Endothelial cell of umbilical vein (primary cell): ENCODE data around the gene TBC1D5. TPM values are rescaled to one million over a fixed set of nuclear protein-coding genes. Genes with fewer than 3 reads are reported as not detected.

Experiments
- BruUV-seq: library from RNA; stranded (reverse); fragments of 400-500 nt; replicated peaks from 2 replicates; lab custom pipeline; 2021; lab: Mats Ljungman, UMichigan
- CTCF ChIA-PET: fragments of 300-600, 350-600 bp; sonication (Branson Sonifier 250); formaldehyde crosslinking; loops from one replicate; lab custom pipeline; 2021; ENCODE audit warnings: antibody characterized with exemption, inconsistent platforms; lab: Charles Lee
- POLR2A ChIA-PET: fragments of 300-600, 350-600 bp; sonication (Branson Sonifier 250); formaldehyde crosslinking; loops from one replicate; lab custom pipeline; 2021; ENCODE audit warnings: antibody characterized with exemption, inconsistent platforms; lab: Charles Lee
- DNase-seq: peaks from one replicate; pipeline ENCODE4 v3.0.0-alpha.2; 2011; ENCODE audit warnings: low read depth, low spot score
- FAIRE-seq: peaks from 2 replicates; lab custom pipeline; 2011; peaks lifted over from hg19 to GRCh38; lab: Jason Lieb, UNC
- H2AFZ ChIP-seq: 2 replicates; pipeline ENCODE4 v1.6.0; 2012; ENCODE audit warnings: low read depth, low read length, control low read depth, inconsistent platforms
- H3K27ac ChIP-seq: 2 replicates; pipeline ENCODE4 v1.5.1; 2011; ENCODE audit warnings: low read depth, mild to moderate bottlenecking, control low read depth, low read length, moderate library complexity; ENCODE audit not compliant: insufficient read depth
- H3K27me3 ChIP-seq, 2 experiments: 2 replicates each; pipeline versions ENCODE4 v1.6.0 to v1.6.1; 2011; ENCODE audit warnings: low read length in 2 of 2, mixed read lengths in 1 of 2; ENCODE audit not compliant: control insufficient read depth in 2 of 2, insufficient read depth in 2 of 2
- H3K36me3 ChIP-seq, 2 experiments: 2 replicates in 1 of 2; 3 replicates in 1 of 2; pipeline ENCODE4 v1.5.1; 2011; ENCODE audit warnings: low read length in 2 of 2, mild to moderate bottlenecking in 1 of 2, moderate library complexity in 1 of 2; ENCODE audit not compliant: control insufficient read depth in 2 of 2, insufficient read depth in 2 of 2; ENCODE audit errors: extremely low read depth in 1 of 2
- H3K4me1 ChIP-seq: 3 replicates; pipeline ENCODE4 v1.5.1; 2011; ENCODE audit warnings: mild to moderate bottlenecking, low read length; ENCODE audit not compliant: control insufficient read depth, insufficient read depth; ENCODE audit errors: extremely low read depth
- H3K4me2 ChIP-seq: 2 replicates; pipeline ENCODE4 v1.6.1; 2011; ENCODE audit warnings: low read length, control low read depth, mixed read lengths; ENCODE audit not compliant: insufficient read depth
- H3K4me3 ChIP-seq, 3 experiments: fragments of 200-600 bp in 1 of 3; sonication (generic), shearing (Covaris generic) in 1 of 3; replicated peaks in 1 of 3; 2 replicates each; pipeline ENCODE4 v1.5.1; 2011 to 2016; ENCODE audit warnings: control low read depth in 3 of 3, low read length in 3 of 3, mild to moderate bottlenecking in 2 of 3, inconsistent platforms in 1 of 3, low read depth in 1 of 3, moderate library complexity in 1 of 3; ENCODE audit not compliant: insufficient read depth in 1 of 3
- H3K79me2 ChIP-seq: 2 replicates; pipeline ENCODE4 v1.6.0; 2012; ENCODE audit warnings: low read length, inconsistent platforms; ENCODE audit not compliant: control insufficient read depth, insufficient read depth
- H3K9ac ChIP-seq: replicated peaks from 2 replicates; pipeline ENCODE3; 2011; ENCODE audit warnings: low read length, control low read depth; ENCODE audit not compliant: insufficient read depth; ENCODE audit errors: extremely low read depth
- H3K9me1 ChIP-seq: replicated peaks from 3 replicates; pipeline ENCODE4 v1.6.0; 2011; ENCODE audit warnings: mild to moderate bottlenecking, low read length; ENCODE audit not compliant: control insufficient read depth, insufficient read depth; ENCODE audit errors: extremely low read depth
- H3K9me3 ChIP-seq: replicated peaks from 2 replicates; pipeline ENCODE4 v1.5.1; 2012; ENCODE audit warnings: low read length, inconsistent platforms; ENCODE audit not compliant: control insufficient read depth, insufficient read depth
- H4K20me1 ChIP-seq: replicated peaks from 2 replicates; pipeline ENCODE3; 2011; ENCODE audit warnings: mild to moderate bottlenecking, low read length; ENCODE audit not compliant: control insufficient read depth, insufficient read depth; ENCODE audit errors: extremely low read depth
- EZH2 ChIP-seq: IDR thresholded peaks from 2 replicates; pipeline ENCODE4 v1.6.1; 2012; ENCODE audit warnings: borderline replicate concordance, low read depth, mild to moderate bottlenecking, moderate library complexity, low read length, inconsistent platforms; ENCODE audit not compliant: severe bottlenecking
- FOS ChIP-seq: IDR thresholded peaks from 2 replicates; pipeline ENCODE4 v1.6.1; 2011; ENCODE audit warnings: mild to moderate bottlenecking, low read length, moderate library complexity, borderline replicate concordance; ENCODE audit not compliant: insufficient read depth
- GATA2 ChIP-seq: IDR thresholded peaks from 2 replicates; pipeline ENCODE4 v1.7.0; 2011; ENCODE audit warnings: low read depth, mild to moderate bottlenecking, moderate library complexity, mixed read lengths, low read length; ENCODE audit not compliant: insufficient read length, insufficient read depth
- JUN ChIP-seq: IDR thresholded peaks from 2 replicates; pipeline ENCODE4 v1.6.1; 2011; ENCODE audit warnings: borderline replicate concordance, low read depth; ENCODE audit not compliant: insufficient read length, insufficient read depth
- MAX ChIP-seq: IDR thresholded peaks from 2 replicates; pipeline ENCODE4 v1.6.1; 2011; ENCODE audit not compliant: insufficient read depth, insufficient read length
- MYC ChIP-seq: IDR thresholded peaks from one replicate; pipeline ENCODE4 v1.6.1; 2011; ENCODE audit warnings: mild to moderate bottlenecking, low read depth, low read length
- POLR2A ChIP-seq: IDR thresholded peaks from 2 replicates; pipeline ENCODE4 v1.6.1; 2012; ENCODE audit warnings: low read depth, mild to moderate bottlenecking, control low read depth, low read length
- POLR2AphosphoS5 ChIP-seq: IDR thresholded peaks from 2 replicates; pipeline ENCODE4 v1.6.1; 2012; ENCODE audit warnings: low read depth, mild to moderate bottlenecking, control low read depth, low read length, moderate library complexity; ENCODE audit not compliant: insufficient read depth
- dilution Hi-C: fragments of 300-500 bp; cut with MboI; formaldehyde crosslinking; loops from one replicate; pipeline ENCODE4 v1.15.0; 2019; ENCODE audit warnings: low sequenced_read_pairs; ENCODE audit not compliant: extremely low pct_ligation_motif_present
- intact Hi-C: fragments of 100-400 bp; cut with micrococcal nuclease; formaldehyde crosslinking; loops from one replicate; pipeline ENCODE4 v1.10.0; 2022
- polyA plus RNA-seq, 4 experiments: library from polyadenylated mRNA; depleted of rRNA in 3 of 4; stranded (reverse) in 3 of 4; unstranded in 1 of 4; fragments of >200 nt; gene quantifications; 2 replicates each; pipeline versions ENCODE4 v1.2.1 to v1.2.3, GENCODE V29; 2011 to 2012; ENCODE audit warnings: missing spikeins in 1 of 4
- total RNA-seq: library from RNA; stranded (reverse); gene quantifications from 2 replicates; pipeline ENCODE4 v1.2.3, GENCODE V29; 2021
- TF ChIP-seq, protein P1 (sequence below), 2 donors: IDR thresholded peaks; 1 replicate in 1 of 2; 2 replicates in 1 of 2; pipeline ENCODE4 v1.5.1; 2011; ENCODE audit warnings: low read length in 2 of 2, mild to moderate bottlenecking in 2 of 2, moderate library complexity in 2 of 2, control low read depth in 1 of 2, inconsistent platforms in 1 of 2, low read depth in 1 of 2; ENCODE audit not compliant: insufficient read depth in 1 of 2; ENCODE audit errors: extremely low read depth in 1 of 2

The TBC1D5 gene
- total and polyA plus RNA-seq, 2 donors (not counting 3 experiments of a cell fraction or from before 2014, with no cell fraction given), result 17.5 to 44.7 TPM

GRCh38 chr3:17557749-17558463 is 184.5 kb downstream of the TBC1D5 start:
- ChIA-PET POLR2A (no interaction called here), CTCF (no interaction called here)

More at GRCh38 chr3:17557749-17558463, 184.5 kb downstream of the TBC1D5 start:
- no peak overlapping the region for H3K9ac ChIP-seq
- no peaks in the 10 kb centered on the region for H3K4me1 ChIP-seq
- no peak overlapping the region for H3K27ac ChIP-seq
- H3K36me3 ChIP-seq, result no peaks in the 10 kb centered on the region
- no peaks in the 10 kb centered on the region for H3K79me2 ChIP-seq
- no peak overlapping the region for H3K4me3 ChIP-seq
- dilution Hi-C loops (no loop called here), intact Hi-C loops (no loop called here)
- no TSS peak for BruUV-seq
- no peaks in the 10 kb centered on the region for H3K27me3 ChIP-seq
- no peaks in the 10 kb centered on the region for H3K9me1 ChIP-seq
- FAIRE-seq, result no peak
- H2AFZ ChIP-seq, result no peak overlapping the region
- no peak overlapping the region for H3K4me2 ChIP-seq
- no peaks in the 10 kb centered on the region for H4K20me1 ChIP-seq
- TF ChIP-seq JUN (no peak), EZH2 (no peak), POLR2AphosphoS5 (no peak), POLR2A (no peak), MAX (no peak), GATA2 (no peak), FOS (no peak), MYC (no peak)
- TF ChIP-seq, protein P1, sequence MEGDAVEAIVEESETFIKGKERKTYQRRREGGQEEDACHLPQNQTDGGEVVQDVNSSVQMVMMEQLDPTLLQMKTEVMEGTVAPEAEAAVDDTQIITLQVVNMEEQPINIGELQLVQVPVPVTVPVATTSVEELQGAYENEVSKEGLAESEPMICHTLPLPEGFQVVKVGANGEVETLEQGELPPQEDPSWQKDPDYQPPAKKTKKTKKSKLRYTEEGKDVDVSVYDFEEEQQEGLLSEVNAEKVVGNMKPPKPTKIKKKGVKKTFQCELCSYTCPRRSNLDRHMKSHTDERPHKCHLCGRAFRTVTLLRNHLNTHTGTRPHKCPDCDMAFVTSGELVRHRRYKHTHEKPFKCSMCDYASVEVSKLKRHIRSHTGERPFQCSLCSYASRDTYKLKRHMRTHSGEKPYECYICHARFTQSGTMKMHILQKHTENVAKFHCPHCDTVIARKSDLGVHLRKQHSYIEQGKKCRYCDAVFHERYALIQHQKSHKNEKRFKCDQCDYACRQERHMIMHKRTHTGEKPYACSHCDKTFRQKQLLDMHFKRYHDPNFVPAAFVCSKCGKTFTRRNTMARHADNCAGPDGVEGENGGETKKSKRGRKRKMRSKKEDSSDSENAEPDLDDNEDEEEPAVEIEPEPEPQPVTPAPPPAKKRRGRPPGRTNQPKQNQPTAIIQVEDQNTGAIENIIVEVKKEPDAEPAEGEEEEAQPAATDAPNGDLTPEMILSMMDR (IDR thresholded peaks at IDR 0.05; ENCODE audit: extremely low read depth in 1 of 2, insufficient read depth in 1 of 2, low read depth in 1 of 2, low read length in 2 of 2), result no peak
- DNase-seq, result no peak
- H3K9me3 ChIP-seq, result no peaks in the 10 kb centered on the region
